WTC11 (cell line): ENCODE data around the gene CNKSR3. TPM values are rescaled to one million over a fixed set of nuclear protein-coding genes. Genes with fewer than 3 reads are reported as not detected.

ENCODE experiments used
- ATAC-seq: fragments of 200-7000 bp; cut with Tn5 transposase; 2 replicates; pipeline ENCODE4 v1.10.0; 2021; ENCODE audit warnings: mild to moderate bottlenecking, moderate library complexity
- CTCF ChIA-PET: fragments of 300-600 bp; sonication (Branson Sonifier 250); formaldehyde crosslinking; loops from one replicate; lab custom pipeline; 2021; ENCODE audit warnings: antibody characterized with exemption; lab: Charles Lee
- POLR2A ChIA-PET: fragments of 350-600 bp; sonication (Branson Sonifier 250); formaldehyde crosslinking; loops from one replicate; lab custom pipeline; 2021; ENCODE audit warnings: antibody characterized with exemption; lab: Charles Lee
- DNase-seq: peaks from one replicate; pipeline ENCODE4 v3.0.0; 2021; ENCODE audit warnings: low spot score
- H3K27ac Mint-ChIP-seq: 2 replicates; pipeline ENCODE4 v1.8.0; 2021; ENCODE audit warnings: mixed read lengths
- H3K27me3 Mint-ChIP-seq: 2 replicates; pipeline ENCODE4 v1.8.0; 2021; ENCODE audit warnings: low read depth, mild to moderate bottlenecking, moderate library complexity, mixed read lengths
- H3K36me3 Mint-ChIP-seq: 2 replicates; pipeline ENCODE4 v1.8.0; 2021; ENCODE audit warnings: mixed read lengths
- H3K4me1 Mint-ChIP-seq: 2 replicates; pipeline ENCODE4 v1.8.0; 2022; ENCODE audit warnings: mixed read lengths
- H3K4me3 Mint-ChIP-seq: 2 replicates; pipeline ENCODE4 v1.8.0; 2021; ENCODE audit warnings: mild to moderate bottlenecking, moderate library complexity, mixed read lengths
- H3K9me3 Mint-ChIP-seq: 2 replicates; pipeline ENCODE4 v1.8.0; 2021; ENCODE audit warnings: mixed read lengths
- ATF2 ChIP-seq: sonication (generic); formaldehyde crosslinking; IDR thresholded peaks from 2 replicates; pipeline ENCODE4 v1.8.1; 2022; ENCODE audit warnings: low read depth, missing genetic modification reagents, borderline replicate concordance
- ATF3 ChIP-seq: sonication (generic); formaldehyde crosslinking; conservative IDR thresholded peaks from 2 replicates; pipeline ENCODE4 v1.8.1; 2022; ENCODE audit warnings: mild to moderate bottlenecking, missing genetic modification reagents
- CBFB ChIP-seq: sonication (generic); formaldehyde crosslinking; IDR thresholded peaks from 2 replicates; pipeline ENCODE4 v1.8.1; 2022; ENCODE audit warnings: mild to moderate bottlenecking, low read depth, missing genetic modification reagents
- CDX4 ChIP-seq: fragments of 250-450 bp; sonication (Bioruptor Pico); IDR thresholded peaks from 2 replicates; pipeline ENCODE4 v1.9.0; 2021; ENCODE audit warnings: moderate library complexity, mild to moderate bottlenecking, inconsistent platforms, borderline replicate concordance
- E2F5 ChIP-seq: sonication (generic); formaldehyde crosslinking; IDR thresholded peaks from 2 replicates; pipeline ENCODE4 v1.8.1; 2022; ENCODE audit warnings: mild to moderate bottlenecking, moderate library complexity, missing genetic modification reagents
- ETV6 ChIP-seq: sonication (generic); formaldehyde crosslinking; IDR thresholded peaks from 2 replicates; pipeline ENCODE4 v1.8.1; 2022; ENCODE audit warnings: mild to moderate bottlenecking, missing genetic modification reagents
- HMGA2 ChIP-seq: fragments of 250-450 bp; sonication (Bioruptor Pico); IDR thresholded peaks from 2 replicates; pipeline ENCODE4 v1.4.0; 2021; ENCODE audit warnings: mild to moderate bottlenecking, moderate library complexity
- IRF2 ChIP-seq: sonication (generic); formaldehyde crosslinking; IDR thresholded peaks from 2 replicates; pipeline ENCODE4 v1.8.0; 2022; ENCODE audit warnings: low read depth, missing genetic modification reagents, borderline replicate concordance
- MAX ChIP-seq: sonication (generic); formaldehyde crosslinking; IDR thresholded peaks from 2 replicates; pipeline ENCODE4 v1.8.0; 2022; ENCODE audit warnings: mild to moderate bottlenecking, missing genetic modification reagents
- MXD4 ChIP-seq: fragments of 250-450 bp; sonication (Bioruptor Pico); IDR thresholded peaks from 2 replicates; pipeline ENCODE4 v1.8.0; 2021; ENCODE audit warnings: mild to moderate bottlenecking, moderate library complexity, borderline replicate concordance
- NFATC4 ChIP-seq: fragments of 250-450 bp; sonication (Bioruptor Pico); IDR thresholded peaks from 2 replicates; pipeline ENCODE4 v1.9.0; 2021; ENCODE audit warnings: mild to moderate bottlenecking
- PREB ChIP-seq: sonication (generic); formaldehyde crosslinking; IDR thresholded peaks from 2 replicates; pipeline ENCODE4 v1.8.1; 2022; ENCODE audit warnings: mild to moderate bottlenecking, missing genetic modification reagents, moderate library complexity, borderline replicate concordance
- RORB ChIP-seq: fragments of 250-450 bp; sonication (Bioruptor Pico); IDR thresholded peaks from 2 replicates; pipeline ENCODE4 v1.9.0; 2021; ENCODE audit warnings: mild to moderate bottlenecking
- SMAD4 ChIP-seq: sonication (generic); formaldehyde crosslinking; IDR thresholded peaks from 2 replicates; pipeline ENCODE4 v1.8.0; 2022; ENCODE audit warnings: mild to moderate bottlenecking, missing genetic modification reagents
- ZBTB21 ChIP-seq: sonication (generic); formaldehyde crosslinking; IDR thresholded peaks from 2 replicates; pipeline ENCODE4 v1.8.1; 2023; ENCODE audit warnings: mild to moderate bottlenecking, missing genetic modification reagents, borderline replicate concordance
- ZNF232 ChIP-seq: sonication (generic); formaldehyde crosslinking; IDR thresholded peaks from 2 replicates; pipeline ENCODE4 v1.8.0; 2022; ENCODE audit warnings: mild to moderate bottlenecking, missing genetic modification reagents
- ZNF281 ChIP-seq: sonication (generic); formaldehyde crosslinking; IDR thresholded peaks from 2 replicates; pipeline ENCODE4 v1.8.0; 2023; ENCODE audit warnings: mild to moderate bottlenecking, missing genetic modification reagents
- ZNF317 ChIP-seq: sonication (generic); formaldehyde crosslinking; IDR thresholded peaks from 2 replicates; pipeline ENCODE4 v1.8.1; 2023; ENCODE audit warnings: low read depth, mild to moderate bottlenecking, moderate library complexity, missing genetic modification reagents, borderline replicate concordance
- ZNF416 ChIP-seq: fragments of 250-450 bp; sonication (Bioruptor Pico); IDR thresholded peaks from 2 replicates; pipeline ENCODE4 v1.9.0; 2021; ENCODE audit warnings: mild to moderate bottlenecking, inconsistent platforms
- total RNA-seq: library from RNA; stranded (reverse); gene quantifications from 3 replicates; pipeline ENCODE4 v1.2.3, GENCODE V29; 2021

The CNKSR3 gene
- total RNA-seq, 1 experiment from 2014 or later, result 5.7 TPM

GRCh38 chr6:154404791-154405400, 105.6 kb downstream of the CNKSR3 start:
- peaks cover 17% of the 10 kb centered on the region for H3K36me3 Mint-ChIP-seq
- no peak overlapping the region for H3K27ac Mint-ChIP-seq
- DNase-seq (no peak), ATAC-seq (no peak)
- H3K4me1 Mint-ChIP-seq, result peaks cover 4% of the 10 kb centered on the region; the same call in 1 of the 2 replicates
- H3K27me3 Mint-ChIP-seq, result no peaks in the 10 kb centered on the region
- TF ChIP-seq ZNF416 (CRISPR knock-in tag) (no peak), ZBTB21 (CRISPR knock-in tag) (no peak), ETV6 (no peak), CDX4 (no peak), CBFB (no peak), ZNF281 (CRISPR knock-in tag) (no peak), RORB (no peak), ZNF232 (CRISPR knock-in tag) (no peak), MXD4 (CRISPR knock-in tag) (no peak), SMAD4 (CRISPR knock-in tag) (no peak), IRF2 (CRISPR knock-in tag) (no peak), PREB (CRISPR knock-in tag) (no peak)
- CTCF ChIA-PET, result interaction anchor here (0.6 kb wide), 1 partner anchor 492 kb away, joined by 3 read pairs; no protein-coding TSS in a partner anchor
- no peak overlapping the region for H3K4me3 Mint-ChIP-seq
- POLR2A ChIA-PET, result no interaction called here
- peaks cover 8% of the 10 kb centered on the region for H3K9me3 Mint-ChIP-seq

- peaks cover 16% of the 10 kb centered on the region for H3K36me3 Mint-ChIP-seq
- peaks cover 10% of the 10 kb centered on the region for H3K4me1 Mint-ChIP-seq
- no peaks in the 10 kb centered on the region for H3K27me3 Mint-ChIP-seq
- peaks cover 8% of the 10 kb centered on the region for H3K9me3 Mint-ChIP-seq
- TF ChIP-seq ZNF317 (CRISPR knock-in tag) (no peak), HMGA2 (CRISPR knock-in tag) (no peak), ZNF232 (CRISPR knock-in tag) (no peak)
- no peak for DNase-seq
- POLR2A ChIA-PET, result no interaction called here
- CTCF ChIA-PET, result interaction anchor here (0.9 kb wide), 1 partner anchor 262 kb away, joined by 3 read pairs; no protein-coding TSS in a partner anchor
- H3K4me3 Mint-ChIP-seq, result no peak overlapping the region
- H3K27ac Mint-ChIP-seq, result no peak overlapping the region
- ATAC-seq, result no peak
Observed at GRCh38 chr6:154403788-154404187, 106.7 kb downstream of the CNKSR3 start.

- Mint-ChIP-seq H3K4me1 (peaks cover 13% of the 10 kb centered on the region), H3K9me3 (peaks cover 8% of the 10 kb centered on the region), H3K36me3 (peaks cover 13% of the 10 kb centered on the region), H3K27ac (no peak overlapping the region), H3K27me3 (no peaks in the 10 kb centered on the region; the same call in 1 of the 2 replicates), H3K4me3 (no peak overlapping the region)
- ATAC-seq, result no peak
- ChIA-PET CTCF (no interaction called here), POLR2A (no interaction called here)
- TF ChIP-seq ATF3 (CRISPR knock-in tag) (no peak), ZNF281 (CRISPR knock-in tag) (no peak), MAX (no peak), E2F5 (CRISPR knock-in tag) (no peak), ATF2 (CRISPR knock-in tag) (no peak), NFATC4 (no peak)
- no peak for DNase-seq
Observed at GRCh38 chr6:154402081-154402780, 108.3 kb downstream of the CNKSR3 start.
